ENCODE results near the gene TMEM108.

DNA sequence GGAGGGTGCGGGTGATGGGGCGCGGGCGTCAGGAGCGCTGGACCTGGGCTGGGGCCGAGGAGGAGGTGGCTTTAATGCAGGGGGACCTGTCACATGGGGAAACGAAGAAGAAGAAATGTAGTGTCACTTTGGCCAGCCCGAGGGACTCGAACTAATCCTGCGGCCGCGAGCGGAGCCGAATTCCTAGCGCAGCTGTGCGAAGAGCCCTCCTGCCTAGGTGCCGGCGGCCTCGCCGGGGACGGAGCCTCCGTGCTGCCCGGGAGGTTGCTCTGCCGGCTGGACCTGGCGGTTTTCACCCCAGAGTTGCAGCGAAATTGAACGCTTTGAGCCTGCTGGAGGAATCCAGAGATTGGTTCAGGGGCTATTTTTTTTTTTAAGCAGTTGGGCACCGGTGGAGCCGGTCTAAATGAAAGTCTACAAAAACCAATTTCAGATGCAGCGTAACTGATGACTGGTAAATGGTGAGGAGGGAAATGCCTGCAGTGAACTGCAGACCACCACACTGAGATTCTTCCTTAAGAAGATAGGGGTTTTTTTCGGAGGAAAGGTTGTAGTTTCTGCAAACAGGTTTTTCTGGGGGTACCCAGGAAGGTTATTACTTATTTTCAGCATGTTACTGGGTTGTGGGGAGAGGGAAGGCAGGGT, 662 bp downstream of the TMEM108 start:
- TF ChIP-seq, protein P1, sequence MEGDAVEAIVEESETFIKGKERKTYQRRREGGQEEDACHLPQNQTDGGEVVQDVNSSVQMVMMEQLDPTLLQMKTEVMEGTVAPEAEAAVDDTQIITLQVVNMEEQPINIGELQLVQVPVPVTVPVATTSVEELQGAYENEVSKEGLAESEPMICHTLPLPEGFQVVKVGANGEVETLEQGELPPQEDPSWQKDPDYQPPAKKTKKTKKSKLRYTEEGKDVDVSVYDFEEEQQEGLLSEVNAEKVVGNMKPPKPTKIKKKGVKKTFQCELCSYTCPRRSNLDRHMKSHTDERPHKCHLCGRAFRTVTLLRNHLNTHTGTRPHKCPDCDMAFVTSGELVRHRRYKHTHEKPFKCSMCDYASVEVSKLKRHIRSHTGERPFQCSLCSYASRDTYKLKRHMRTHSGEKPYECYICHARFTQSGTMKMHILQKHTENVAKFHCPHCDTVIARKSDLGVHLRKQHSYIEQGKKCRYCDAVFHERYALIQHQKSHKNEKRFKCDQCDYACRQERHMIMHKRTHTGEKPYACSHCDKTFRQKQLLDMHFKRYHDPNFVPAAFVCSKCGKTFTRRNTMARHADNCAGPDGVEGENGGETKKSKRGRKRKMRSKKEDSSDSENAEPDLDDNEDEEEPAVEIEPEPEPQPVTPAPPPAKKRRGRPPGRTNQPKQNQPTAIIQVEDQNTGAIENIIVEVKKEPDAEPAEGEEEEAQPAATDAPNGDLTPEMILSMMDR (IDR thresholded peaks at IDR 0.05) = no peak
- no peak for TF ChIP-seq POLR2A (IDR thresholded peaks at IDR 0.05)
